Measurements from ENCODE around the gene TSC2. TPM values are rescaled to one million over a fixed set of nuclear protein-coding genes. Genes with fewer than 3 reads are reported as not detected.

Gene TSC2
- total RNA-seq, 2 donors from 2014 or later: 54.3 to 73.4 TPM

DNA sequence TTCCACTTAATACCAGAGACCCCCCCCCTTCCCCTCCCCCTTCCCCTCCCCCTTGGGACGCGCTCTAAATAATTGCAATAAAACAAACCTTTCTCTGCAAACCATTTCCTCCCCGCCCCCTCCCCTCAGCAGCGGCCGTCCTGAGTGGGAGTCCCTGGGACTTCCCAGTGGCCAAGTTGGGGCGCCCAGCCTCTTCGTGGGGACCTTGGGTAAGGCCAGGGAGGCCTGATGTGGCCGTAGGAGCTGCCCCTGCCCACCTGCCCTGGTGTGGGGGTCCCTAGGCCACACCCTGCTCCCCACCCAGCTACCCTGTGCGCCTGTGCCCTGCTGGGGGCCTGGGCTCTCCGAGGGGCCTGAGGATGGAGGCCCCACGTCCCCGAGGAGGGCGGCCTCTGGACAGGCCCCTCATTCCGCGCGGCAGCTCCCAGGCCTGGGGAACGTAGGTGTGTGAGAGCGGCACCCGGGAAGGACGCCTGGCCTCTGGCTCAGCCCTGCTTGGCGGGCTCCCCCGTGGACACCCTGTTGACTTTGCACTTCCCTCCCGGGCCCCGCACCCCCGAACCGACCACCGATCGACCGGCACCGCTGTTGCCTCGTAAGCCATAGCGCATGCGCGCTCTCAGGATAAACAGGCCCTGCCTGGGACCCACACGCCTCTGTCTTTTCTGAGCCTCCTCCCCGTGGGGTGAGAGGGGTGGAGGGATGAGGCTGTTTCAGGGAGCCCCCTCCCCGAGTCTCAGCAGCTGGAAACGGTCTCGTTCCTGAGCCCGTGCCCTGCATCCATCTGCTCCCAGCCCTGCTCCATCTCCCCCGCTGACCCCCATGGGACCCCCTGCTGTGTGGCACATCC lies 9.2 kb upstream of the TSC2 start:
- peak; percentile 1 to 8 for ATAC-seq
- intact Hi-C loops (cut with DNase I): no loop called here
- DNase-seq: peak; percentile 52

GRCh38 chr16:2039274-2040031 lies 8.3 kb upstream of the TSC2 start:
- ATAC-seq (peak; percentile 44 to 49), DNase-seq (peak; percentile 85)
- intact Hi-C loops (cut with DNase I): no loop called here

DNA sequence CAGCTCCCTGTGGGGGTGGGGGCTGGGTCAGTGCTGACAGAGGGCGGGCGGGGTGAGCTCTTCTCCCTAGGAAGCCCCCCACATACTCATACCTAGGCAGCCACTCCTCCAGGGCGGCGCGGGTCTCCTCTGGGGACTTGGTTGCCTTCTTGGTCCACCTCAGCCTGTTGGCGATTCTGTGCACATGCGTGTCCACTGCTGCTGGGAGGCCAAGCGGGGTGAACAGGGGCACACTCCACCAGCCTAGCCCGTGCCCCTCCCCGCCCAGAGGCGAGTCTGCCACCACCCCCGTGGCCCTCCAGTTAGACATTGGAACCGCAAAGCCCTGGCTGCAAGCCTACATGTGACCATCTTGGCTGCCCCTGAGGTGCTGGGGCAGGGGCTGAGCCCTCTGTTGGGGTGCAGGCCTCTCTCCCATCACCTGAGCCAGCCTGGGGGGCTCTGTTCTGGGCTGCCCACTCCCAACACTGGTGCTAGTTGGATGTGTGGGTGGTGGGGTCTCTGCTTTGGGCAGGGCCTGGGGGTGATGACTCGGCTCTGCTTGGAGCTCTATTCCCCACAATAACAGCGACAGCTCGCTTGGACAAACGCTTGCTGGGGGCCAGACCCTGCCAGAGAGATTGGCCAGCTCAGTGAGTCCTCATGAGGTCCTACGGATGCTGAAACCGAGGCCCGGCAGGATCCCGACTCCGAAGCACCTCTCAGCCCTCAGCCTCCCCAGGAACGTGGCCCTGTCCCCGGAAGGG lies 7.6 kb upstream of the TSC2 start:
- peak; percentile 41 for DNase-seq
- no peak for ATAC-seq
- intact Hi-C loops (cut with DNase I): no loop called here

DNA sequence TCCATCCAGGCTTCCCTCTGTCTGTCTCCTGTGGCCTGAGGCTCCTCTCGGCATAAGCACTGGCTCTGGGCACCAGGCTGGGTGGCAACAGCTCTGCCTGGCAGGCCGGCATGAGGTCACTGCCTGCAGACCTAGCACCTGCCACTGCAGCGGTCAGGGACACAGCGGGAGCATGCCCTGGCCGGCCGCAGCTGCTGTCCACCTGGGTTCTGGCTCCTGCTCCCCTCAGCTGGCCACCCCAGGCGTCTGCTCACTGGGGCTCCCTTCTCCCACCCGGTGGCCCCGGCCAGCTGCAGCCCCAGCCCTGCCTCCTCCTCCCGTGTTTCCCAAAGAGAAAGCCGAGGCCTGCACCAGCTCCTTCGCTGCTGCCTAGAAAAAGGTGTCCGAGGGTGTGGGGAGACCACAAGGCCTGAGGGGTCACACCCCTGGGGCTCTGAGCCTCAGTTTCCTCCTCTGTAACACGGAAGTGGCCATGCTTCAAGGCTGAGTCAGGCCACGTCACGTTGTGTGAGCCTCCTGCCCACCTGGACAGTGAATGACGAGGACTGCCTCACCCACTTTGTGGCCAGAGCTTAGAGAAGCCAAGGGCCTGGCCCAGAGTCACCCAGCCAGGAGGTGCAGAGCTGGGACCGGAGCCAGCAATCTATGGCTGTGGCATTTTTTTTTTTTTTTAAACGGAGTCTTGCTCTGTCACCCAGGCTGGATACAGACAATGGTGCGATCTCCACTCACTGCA lies 6.8 kb upstream of the TSC2 start:
- intact Hi-C loops (cut with DNase I): no loop called here
- DNase-seq (no peak), ATAC-seq (no peak)

- DNase-seq (peak; percentile 70), ATAC-seq (peak; percentile 39 to 65)
- intact Hi-C loops (cut with DNase I): no loop called here
Measured at GRCh38 chr16:2042171-2042985, 5.4 kb upstream of the TSC2 start.

DNA sequence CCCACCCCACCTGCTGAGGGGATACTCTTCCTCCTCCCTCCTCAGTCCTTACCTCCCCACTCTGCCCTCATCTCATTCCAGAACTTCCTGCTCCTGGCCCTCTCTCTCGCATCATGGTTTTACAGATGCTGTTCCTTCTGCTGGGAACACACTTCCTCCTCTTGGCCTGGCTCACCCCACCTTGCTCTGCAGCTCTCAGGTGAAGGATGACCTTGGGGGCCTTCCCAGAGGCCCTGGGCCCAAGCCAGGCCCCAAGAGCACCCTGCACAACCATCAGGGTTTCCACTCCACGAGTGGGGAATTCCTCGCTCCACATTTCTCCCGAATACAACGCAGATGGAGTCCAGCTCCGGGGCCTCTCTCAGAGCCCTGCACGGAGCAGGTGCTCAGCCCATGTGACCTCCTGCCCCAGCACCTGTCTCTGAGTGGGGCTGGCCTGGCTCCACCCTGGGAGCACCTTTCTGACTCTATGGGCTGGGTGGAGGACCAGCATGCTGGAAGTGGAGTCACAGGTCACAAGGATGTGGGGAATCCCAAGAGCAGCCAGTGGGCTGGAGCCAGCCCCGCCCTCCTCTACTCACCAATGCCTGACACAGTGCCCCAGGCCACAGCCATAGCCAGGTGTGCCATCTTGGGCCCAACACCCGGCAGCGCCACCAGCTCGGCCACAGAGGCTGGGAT lies 4.7 kb upstream of the TSC2 start:
- intact Hi-C loops (cut with DNase I): no loop called here
- DNase-seq (no peak), ATAC-seq (no peak)

DNA sequence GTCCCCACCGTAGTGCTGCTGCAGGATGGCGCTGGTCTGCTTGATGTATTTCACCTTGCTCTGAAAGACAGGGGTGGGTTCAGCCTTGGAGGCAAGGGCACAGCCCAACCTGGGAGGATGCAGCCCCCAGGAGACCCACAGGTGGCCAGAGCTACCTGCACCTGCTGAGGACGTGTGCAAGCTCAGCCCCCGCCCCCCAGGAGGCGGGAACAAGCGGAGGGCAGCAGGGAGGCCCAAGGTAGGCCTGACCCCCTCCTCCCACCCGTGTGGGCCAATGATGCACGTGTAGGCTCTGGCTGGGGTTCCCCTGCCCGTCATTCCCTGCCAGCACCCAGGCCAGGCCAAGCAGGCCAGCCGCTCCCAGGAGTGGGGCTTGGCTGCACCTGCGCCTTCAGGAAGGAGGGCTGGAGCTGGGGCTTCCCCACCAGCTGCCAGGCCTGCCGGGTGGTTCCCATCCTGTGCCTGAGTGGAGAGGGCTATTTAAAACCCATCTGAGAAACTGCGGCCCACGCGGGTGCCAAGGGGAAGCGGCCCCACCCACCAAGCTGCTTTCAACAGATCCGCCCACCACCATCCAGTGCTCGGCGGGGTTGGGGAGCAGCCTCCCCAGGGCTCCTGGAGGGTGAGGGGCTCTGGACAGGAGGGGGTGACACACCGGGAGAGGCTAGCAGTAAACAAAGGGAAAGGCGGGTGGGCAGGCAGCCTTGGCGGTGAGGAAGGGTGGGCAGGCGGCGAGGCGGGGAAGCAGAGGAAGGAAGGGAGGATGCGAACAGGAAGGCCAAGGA lies 3.9 kb upstream of the TSC2 start:
- ATAC-seq: peak in 1 of 2 donors; percentile 3
- intact Hi-C loops (cut with DNase I): no loop called here

GRCh38 chr16:2044541-2044940 lies 3.2 kb upstream of the TSC2 start:
- peak; percentile 45 for DNase-seq
- intact Hi-C loops (cut with DNase I): no loop called here
- ATAC-seq: no peak

More for the DNA sequence above, 3.9 kb upstream of the TSC2 start:
- DNase-seq: peak; percentile 77

- DNase-seq (peak; percentile 20), ATAC-seq (no peak)
- intact Hi-C loops (cut with DNase I): no loop called here
Measured at GRCh38 chr16:2045965-2046892, 1.6 kb upstream of the TSC2 start.

DNA sequence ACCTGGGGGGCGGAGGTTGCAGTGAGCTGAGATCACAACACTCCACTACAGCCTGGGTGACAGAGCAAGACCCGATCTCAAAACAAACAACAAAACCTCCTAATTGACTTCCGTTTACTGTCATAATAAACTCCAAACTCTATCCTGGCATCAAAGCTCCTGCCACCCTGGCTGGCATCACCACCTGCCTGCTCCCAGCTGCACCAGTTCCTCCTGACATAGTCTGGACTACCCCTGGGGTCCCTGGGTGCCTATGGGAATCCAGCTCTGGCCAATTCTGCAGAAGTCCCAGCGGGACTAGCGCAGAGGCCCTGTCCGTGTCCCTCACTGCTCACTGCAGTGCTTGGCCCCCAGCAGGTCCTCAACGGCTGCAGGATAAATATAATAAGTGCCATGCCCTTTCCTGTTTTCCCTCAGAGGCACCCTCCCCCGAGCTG lies 874 bp upstream of the TSC2 start:
- intact Hi-C loops (cut with DNase I): no loop called here

DNA sequence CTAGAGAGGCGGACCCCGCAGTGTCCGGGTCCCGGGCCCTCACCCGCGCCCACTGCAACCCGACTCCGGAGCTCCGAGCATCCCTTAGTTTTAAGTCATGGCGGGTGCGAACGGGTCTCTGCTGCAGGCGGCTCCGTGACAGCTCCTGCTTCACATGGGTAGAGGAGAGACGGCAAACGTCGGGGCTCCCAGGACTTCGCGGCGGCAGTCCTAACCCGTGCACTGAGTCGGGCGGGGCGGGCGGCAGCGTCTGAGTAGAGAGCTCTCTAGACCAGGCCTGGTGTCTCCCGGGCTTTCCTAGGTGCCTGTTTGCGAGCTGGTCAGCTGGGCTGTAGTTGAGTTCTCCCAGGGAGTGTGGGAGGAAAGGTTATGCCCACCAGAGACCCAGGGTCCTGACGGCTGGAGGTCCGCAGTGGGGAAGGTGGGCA lies 345 bp downstream of the TSC2 start:
- intact Hi-C loops (cut with DNase I): no loop called here
- no peak for DNase-seq
- peak in 1 of 2 donors; percentile 4 for ATAC-seq

More for the DNA sequence above, 874 bp upstream of the TSC2 start:
- ATAC-seq (no peak), DNase-seq (no peak)

DNA sequence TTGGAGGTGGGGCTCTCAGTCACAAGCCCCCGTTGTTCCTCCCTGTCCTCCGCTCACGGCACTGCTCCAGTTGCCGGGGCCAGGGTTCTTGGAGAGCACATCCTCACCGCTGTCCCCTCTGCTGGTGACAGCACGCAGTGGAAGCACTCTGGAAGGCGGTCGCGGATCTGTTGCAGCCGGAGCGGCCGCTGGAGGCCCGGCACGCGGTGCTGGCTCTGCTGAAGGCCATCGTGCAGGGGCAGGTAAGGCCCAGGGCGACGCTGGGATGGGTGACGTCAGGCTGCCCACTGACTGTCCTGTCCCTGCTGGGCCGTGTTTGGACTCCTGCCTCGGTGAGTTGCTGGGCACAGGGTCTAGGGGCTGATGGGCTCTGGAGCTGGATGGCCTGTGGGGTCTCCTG lies 5.4 kb downstream of the TSC2 start:
- ATAC-seq (no peak), DNase-seq (no peak)
- intact Hi-C loops (cut with DNase I): loop anchor here in 1 of 2 donors (10.0 kb wide), 1 partner anchor 52 kb away; no protein-coding TSS in a partner anchor

- ATAC-seq (no peak), DNase-seq (no peak)
- intact Hi-C loops (cut with DNase I): loop anchor here in 1 of 2 donors (10.0 kb wide), 1 partner anchor 51 kb away; no protein-coding TSS in a partner anchor
Measured at GRCh38 chr16:2053897-2054296, 6.1 kb downstream of the TSC2 start.

GRCh38 chr16:2054543-2055245 lies 6.9 kb downstream of the TSC2 start:
- no peak for ATAC-seq
- no peak for DNase-seq
- intact Hi-C loops (cut with DNase I): loop anchor here in 1 of 2 donors (10.0 kb wide), 1 partner anchor 50 kb away; no protein-coding TSS in a partner anchor

- ATAC-seq: peak in 1 of 2 donors; percentile 37
- intact Hi-C loops (cut with DNase I): loop anchor here in 1 of 2 donors (10.0 kb wide), 1 partner anchor 49 kb away; no protein-coding TSS in a partner anchor
- DNase-seq: no peak
Measured at GRCh38 chr16:2056077-2056476, 8.3 kb downstream of the TSC2 start.

Measured in left cardiac atrium (tissue), 4 donors.